ENCODE data around the gene PDE1C. TPM values are rescaled to one million over a fixed set of nuclear protein-coding genes. Genes with fewer than 3 reads are reported as not detected.
"Not testable (repeated sequence)": the region's sequence is repeated elsewhere in the genome, so short reads cannot be mapped to it uniquely, and the experiment has no call there.

The PDE1C gene
- total RNA-seq, 1 experiment from 2014 or later: 19.1 TPM

- DNase-seq (ENCODE audit: low read depth): no peak
These were observed 220.1 kb downstream of the PDE1C start for GRCh38 chr7:31850066-31850465.

GRCh38 chr7:31835471-31835870, 234.7 kb downstream of the PDE1C start:
- DNase-seq (ENCODE audit: low read depth): no peak

- DNase-seq (ENCODE audit: low read depth): not testable (repeated sequence)
These were observed 236.6 kb downstream of the PDE1C start for GRCh38 chr7:31833625-31834024.

GRCh38 chr7:31828520-31828919, 241.7 kb downstream of the PDE1C start:
- peak; percentile 30 for DNase-seq (ENCODE audit: low read depth)

- DNase-seq (ENCODE audit: low read depth): no peak
These were observed 244.6 kb downstream of the PDE1C start for GRCh38 chr7:31825576-31825975.

GRCh38 chr7:31819031-31819430, 251.2 kb downstream of the PDE1C start:
- DNase-seq (ENCODE audit: low read depth): no peak

- no peak for DNase-seq (ENCODE audit: low read depth)
These were observed 253.4 kb downstream of the PDE1C start for GRCh38 chr7:31816810-31817209.

- DNase-seq (ENCODE audit: low read depth): no peak
These were observed 254.4 kb downstream of the PDE1C start for GRCh38 chr7:31815796-31816195.

- DNase-seq (ENCODE audit: low read depth): peak; percentile 37
These were observed 256.0 kb downstream of the PDE1C start for GRCh38 chr7:31814187-31814586.

- peak; percentile 68 for DNase-seq (ENCODE audit: low read depth)
These were observed 258.4 kb downstream of the PDE1C start for GRCh38 chr7:31811650-31812461.

GRCh38 chr7:31805209-31805818, 264.9 kb downstream of the PDE1C start:
- peak; percentile 63 for DNase-seq (ENCODE audit: low read depth)

- peak; percentile 47 for DNase-seq (ENCODE audit: low read depth)
These were observed 273.8 kb downstream of the PDE1C start for GRCh38 chr7:31796375-31796774.

GRCh38 chr7:31794851-31795344, 275.3 kb downstream of the PDE1C start:
- DNase-seq (ENCODE audit: low read depth): peak; percentile 51

GRCh38 chr7:31791881-31792280, 278.3 kb downstream of the PDE1C start:
- peak; percentile 73 for DNase-seq (ENCODE audit: low read depth)

- no peak for DNase-seq (ENCODE audit: low read depth)
These were observed 281.1 kb downstream of the PDE1C start for GRCh38 chr7:31788883-31789680.

GRCh38 chr7:31788445-31788844, 281.8 kb downstream of the PDE1C start:
- DNase-seq (ENCODE audit: low read depth): peak; percentile 43

- no peak for DNase-seq (ENCODE audit: low read depth)
These were observed 283.9 kb downstream of the PDE1C start for GRCh38 chr7:31786326-31786725.

GRCh38 chr7:31785101-31785500, 285.1 kb downstream of the PDE1C start:
- no peak for DNase-seq (ENCODE audit: low read depth)

- DNase-seq (ENCODE audit: low read depth): no peak
These were observed 287.0 kb downstream of the PDE1C start for GRCh38 chr7:31783221-31783620.

GRCh38 chr7:31782411-31782991, 287.7 kb downstream of the PDE1C start:
- DNase-seq (ENCODE audit: low read depth): peak; percentile 87

GRCh38 chr7:31778296-31778695, 291.9 kb downstream of the PDE1C start:
- peak; percentile 26 for DNase-seq (ENCODE audit: low read depth)

- peak; percentile 91 for DNase-seq (ENCODE audit: low read depth)
These were observed 293.6 kb downstream of the PDE1C start for GRCh38 chr7:31776616-31777015.

Measured in RPMI7951 (cell line).